Measurements from ENCODE around the gene CATSPER1. TPM values are rescaled to one million over a fixed set of nuclear protein-coding genes. Genes with fewer than 3 reads are reported as not detected.

CATSPER1 gene
- not detected for total RNA-seq
- not detected for polyA plus RNA-seq (2013, experiment 1 of 2)
- polyA plus RNA-seq (2013, experiment 2 of 2): not detected
- long read RNA-seq, experiment 1: 0 reads
- long read RNA-seq, experiment 2: 0 reads
- long read RNA-seq, experiment 3: 0 reads
- long read RNA-seq, experiment 4: 0 reads

- no peak for DNase-seq
- Mint-ChIP-seq H3K4me3 (no peak within 1 kb of the TSS), H3K9me3 (no peaks in the 10 kb centered on the region), H3K27me3 (ENCODE audit: insufficient read depth) (peaks cover 32% of the 10 kb centered on the region), H3K36me3 (ENCODE audit: low read depth) (no peaks in the 10 kb centered on the region), H3K4me1 (no peaks in the 10 kb centered on the region), H3K27ac (no peak within 1 kb of the TSS)
- 91 to 92% methylated on average over 10 to 18 of the region's 18 CpGs for WGBS, 2 experiments (ENCODE audit: insufficient coverage in 1 of 2, insufficient read length in 1 of 2)
- Histone ChIP-seq H3K27me3 (ENCODE audit: control insufficient read depth, insufficient read depth, low read length, poor library complexity, severe bottlenecking) (peaks cover 6% of the 10 kb centered on the region), H3K4me1 (ENCODE audit: control insufficient read depth, insufficient read depth, low read length) (no peaks in the 10 kb centered on the region), H3K4me3 (ENCODE audit: low read length) (no peak within 1 kb of the TSS), H3K9ac (ENCODE audit: extremely low read depth, low read length, poor library complexity, severe bottlenecking) (no peak within 1 kb of the TSS), H3K36me3 (ENCODE audit: control insufficient read depth, insufficient read depth, low read length) (no peaks in the 10 kb centered on the region), H3K9me3 (ENCODE audit: control insufficient read depth, low read length) (no peaks in the 10 kb centered on the region), H3K27ac (ENCODE audit: low read depth, low read length) (no peak within 1 kb of the TSS)
- TF ChIP-seq, protein P1, sequence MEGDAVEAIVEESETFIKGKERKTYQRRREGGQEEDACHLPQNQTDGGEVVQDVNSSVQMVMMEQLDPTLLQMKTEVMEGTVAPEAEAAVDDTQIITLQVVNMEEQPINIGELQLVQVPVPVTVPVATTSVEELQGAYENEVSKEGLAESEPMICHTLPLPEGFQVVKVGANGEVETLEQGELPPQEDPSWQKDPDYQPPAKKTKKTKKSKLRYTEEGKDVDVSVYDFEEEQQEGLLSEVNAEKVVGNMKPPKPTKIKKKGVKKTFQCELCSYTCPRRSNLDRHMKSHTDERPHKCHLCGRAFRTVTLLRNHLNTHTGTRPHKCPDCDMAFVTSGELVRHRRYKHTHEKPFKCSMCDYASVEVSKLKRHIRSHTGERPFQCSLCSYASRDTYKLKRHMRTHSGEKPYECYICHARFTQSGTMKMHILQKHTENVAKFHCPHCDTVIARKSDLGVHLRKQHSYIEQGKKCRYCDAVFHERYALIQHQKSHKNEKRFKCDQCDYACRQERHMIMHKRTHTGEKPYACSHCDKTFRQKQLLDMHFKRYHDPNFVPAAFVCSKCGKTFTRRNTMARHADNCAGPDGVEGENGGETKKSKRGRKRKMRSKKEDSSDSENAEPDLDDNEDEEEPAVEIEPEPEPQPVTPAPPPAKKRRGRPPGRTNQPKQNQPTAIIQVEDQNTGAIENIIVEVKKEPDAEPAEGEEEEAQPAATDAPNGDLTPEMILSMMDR (conservative IDR thresholded peaks at IDR 0.05): no peak
Measured at GRCh38 chr11:66026017-66026529, at the start of gene CATSPER1. Gene CATSPER1 (minus strand): TSS chr11:66026479. CDS start chr11:66026379, 100 bp downstream.

DNA sequence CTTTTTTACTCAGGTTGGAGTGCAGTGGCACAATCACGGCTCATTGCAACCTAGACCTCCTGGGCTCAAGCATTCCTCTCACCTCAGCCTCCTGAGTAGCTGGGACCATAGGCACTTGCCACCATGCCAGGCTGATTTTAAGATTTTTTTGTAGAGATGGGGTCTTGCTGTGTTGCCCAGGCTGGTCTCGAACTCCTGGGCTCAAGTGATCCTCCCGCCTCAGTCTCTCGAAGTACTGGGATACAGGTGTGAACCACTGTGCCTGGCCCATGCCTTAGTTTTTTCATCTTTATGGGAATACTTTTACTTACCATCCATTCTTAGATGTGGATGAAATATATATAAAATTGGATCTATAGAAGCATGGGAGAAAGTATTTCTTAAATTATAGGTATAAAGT, 49.0 kb upstream of the CATSPER1 start:
- H3K9me3 Mint-ChIP-seq: no peaks in the 10 kb centered on the region
- Histone ChIP-seq H3K9me3 (ENCODE audit: control insufficient read depth, low read length) (no peaks in the 10 kb centered on the region), H3K27ac (ENCODE audit: low read depth, low read length) (no peak overlapping the region), H3K4me1 (ENCODE audit: control insufficient read depth, insufficient read depth, low read length) (no peaks in the 10 kb centered on the region), H3K36me3 (ENCODE audit: control insufficient read depth, insufficient read depth, low read length) (peaks cover 48% of the 10 kb centered on the region), H3K4me3 (ENCODE audit: low read length) (no peak overlapping the region), H3K27me3 (ENCODE audit: control insufficient read depth, insufficient read depth, low read length, poor library complexity, severe bottlenecking) (no peaks in the 10 kb centered on the region), H3K9ac (ENCODE audit: extremely low read depth, low read length, poor library complexity, severe bottlenecking) (no peak overlapping the region)
- TF ChIP-seq, protein P1 (conservative IDR thresholded peaks at IDR 0.05): no peak
- H3K36me3 Mint-ChIP-seq (ENCODE audit: low read depth): peaks cover 42% of the 10 kb centered on the region
- H3K27me3 Mint-ChIP-seq (ENCODE audit: insufficient read depth): no peaks in the 10 kb centered on the region
- H3K4me3 Mint-ChIP-seq: no peak overlapping the region
- WGBS, 2 experiments (ENCODE audit: insufficient coverage in 1 of 2, insufficient read length in 1 of 2): 88 to 98% methylated on average over 1 to 4 of the region's 4 CpGs
- H3K27ac Mint-ChIP-seq: no peak overlapping the region
- no peak for DNase-seq
- H3K4me1 Mint-ChIP-seq: peaks cover 31% of the 10 kb centered on the region

- no peak for DNase-seq
- Mint-ChIP-seq H3K4me3 (no peak overlapping the region), H3K27ac (no peak overlapping the region), H3K36me3 (ENCODE audit: low read depth) (peaks cover 49% of the 10 kb centered on the region), H3K9me3 (no peaks in the 10 kb centered on the region), H3K27me3 (ENCODE audit: insufficient read depth) (no peaks in the 10 kb centered on the region), H3K4me1 (peaks cover 28% of the 10 kb centered on the region)
- Histone ChIP-seq H3K27ac (ENCODE audit: low read depth, low read length) (no peak overlapping the region), H3K36me3 (ENCODE audit: control insufficient read depth, insufficient read depth, low read length) (peaks cover 55% of the 10 kb centered on the region), H3K9ac (ENCODE audit: extremely low read depth, low read length, poor library complexity, severe bottlenecking) (no peak overlapping the region), H3K27me3 (ENCODE audit: control insufficient read depth, insufficient read depth, low read length, poor library complexity, severe bottlenecking) (no peaks in the 10 kb centered on the region), H3K4me1 (ENCODE audit: control insufficient read depth, insufficient read depth, low read length) (peaks cover 5% of the 10 kb centered on the region), H3K4me3 (ENCODE audit: low read length) (no peak overlapping the region), H3K9me3 (ENCODE audit: control insufficient read depth, low read length) (no peaks in the 10 kb centered on the region)
- 93% methylated on average over 1 of the region's 1 CpG; no CpG with 5 or more reads in 1 of the 2 experiments for WGBS, 2 experiments (ENCODE audit: insufficient coverage in 1 of 2, insufficient read length in 1 of 2)
- TF ChIP-seq, protein P1 (conservative IDR thresholded peaks at IDR 0.05): no peak
Measured at GRCh38 chr11:66073669-66074068, 47.4 kb upstream of the CATSPER1 start.
